ENCODE results near the gene FGFR2.

- TF ChIP-seq EZH2 (IDR thresholded peaks at IDR 0.05) (no peak), YY1 (IDR thresholded peaks at IDR 0.05; ENCODE audit: extremely low read depth, insufficient replicate concordance, low read depth, low read length) (no peak), EGR1 (IDR thresholded peaks at IDR 0.05; ENCODE audit: low read depth) (no peak), CTCF (IDR thresholded peaks at IDR 0.05 in 2 of 3, conservative IDR thresholded peaks at IDR 0.05 in 1 of 3; ENCODE audit: borderline replicate concordance in 1 of 3, insufficient read depth in 1 of 3, low read depth in 2 of 3, low read length in 2 of 3) (no peak), POLR2A (IDR thresholded peaks at IDR 0.05; ENCODE audit: borderline replicate concordance, extremely low read depth, insufficient read depth, insufficient read length) (no peak), SIN3A (IDR thresholded peaks at IDR 0.05; ENCODE audit: low read depth) (no peak), EZH2phosphoT487 (IDR thresholded peaks at IDR 0.05; ENCODE audit: borderline replicate concordance) (no peak), ELF1 (IDR thresholded peaks at IDR 0.05; ENCODE audit: borderline replicate concordance, low read depth) (no peak), POLR2AphosphoS5 (IDR thresholded peaks at IDR 0.05; ENCODE audit: low read depth, low read length) (no peak), ZNF274 (IDR thresholded peaks at IDR 0.05; ENCODE audit: low read depth, low read length) (no peak), CEBPB (IDR thresholded peaks at IDR 0.05; ENCODE audit: low read depth) (no peak)
Measured at GRCh38 chr10:121578298-121578697, 19.9 kb downstream of the FGFR2 start.
